Glutamatergic neuron (in vitro differentiated cells): Measurements from ENCODE around the gene SLC9A8. TPM values are rescaled to one million over a fixed set of nuclear protein-coding genes. Genes with fewer than 3 reads are reported as not detected.

Experiments used
- DNase-seq: peaks from one replicate; pipeline ENCODE4 v3.0.0; 2022
- H3K27ac Mint-ChIP-seq: one replicate; pipeline ENCODE4 v1.8.0; 2020; ENCODE audit warnings: mild to moderate bottlenecking, mixed read lengths, inconsistent platforms; ENCODE audit not compliant: unreplicated experiment
- H3K27me3 Mint-ChIP-seq: one replicate; pipeline ENCODE4 v1.8.0; 2020; ENCODE audit warnings: mild to moderate bottlenecking, moderate library complexity, mixed read lengths, inconsistent platforms; ENCODE audit not compliant: unreplicated experiment
- H3K36me3 Mint-ChIP-seq: one replicate; pipeline ENCODE4 v1.8.0; 2020; ENCODE audit warnings: mild to moderate bottlenecking, mixed read lengths, inconsistent platforms; ENCODE audit not compliant: unreplicated experiment
- H3K4me1 Mint-ChIP-seq: one replicate; pipeline ENCODE4 v1.8.0; 2020; ENCODE audit warnings: mild to moderate bottlenecking, low read depth, mixed read lengths, inconsistent platforms; ENCODE audit not compliant: unreplicated experiment
- H3K4me3 Mint-ChIP-seq: one replicate; pipeline ENCODE4 v1.8.0; 2020; ENCODE audit warnings: mild to moderate bottlenecking, mixed read lengths, inconsistent platforms; ENCODE audit not compliant: unreplicated experiment
- H3K9me3 Mint-ChIP-seq: one replicate; pipeline ENCODE4 v1.8.0; 2020; ENCODE audit warnings: mild to moderate bottlenecking, moderate library complexity, mixed read lengths, inconsistent platforms; ENCODE audit not compliant: unreplicated experiment
- total RNA-seq: library from RNA; stranded (reverse); fragmentation: NEBNext Ultra II Directional; extraction: Animal tissue kit (Norgen Biotek cat#: 25700); gene quantifications from one replicate; pipeline ENCODE4 v1.2.1, GENCODE V29; 2021; ENCODE audit not compliant: unreplicated experiment
- TF ChIP-seq, protein P1 (sequence below): fragments of 200-600 bp; sonication (generic); IDR thresholded peaks from one replicate; pipeline ENCODE4 v1.5.0; 2021; ENCODE audit not compliant: partially characterized antibody, unreplicated experiment

SLC9A8 gene
- total RNA-seq, 1 donor from 2014 or later, result 10.6 TPM

DNA sequence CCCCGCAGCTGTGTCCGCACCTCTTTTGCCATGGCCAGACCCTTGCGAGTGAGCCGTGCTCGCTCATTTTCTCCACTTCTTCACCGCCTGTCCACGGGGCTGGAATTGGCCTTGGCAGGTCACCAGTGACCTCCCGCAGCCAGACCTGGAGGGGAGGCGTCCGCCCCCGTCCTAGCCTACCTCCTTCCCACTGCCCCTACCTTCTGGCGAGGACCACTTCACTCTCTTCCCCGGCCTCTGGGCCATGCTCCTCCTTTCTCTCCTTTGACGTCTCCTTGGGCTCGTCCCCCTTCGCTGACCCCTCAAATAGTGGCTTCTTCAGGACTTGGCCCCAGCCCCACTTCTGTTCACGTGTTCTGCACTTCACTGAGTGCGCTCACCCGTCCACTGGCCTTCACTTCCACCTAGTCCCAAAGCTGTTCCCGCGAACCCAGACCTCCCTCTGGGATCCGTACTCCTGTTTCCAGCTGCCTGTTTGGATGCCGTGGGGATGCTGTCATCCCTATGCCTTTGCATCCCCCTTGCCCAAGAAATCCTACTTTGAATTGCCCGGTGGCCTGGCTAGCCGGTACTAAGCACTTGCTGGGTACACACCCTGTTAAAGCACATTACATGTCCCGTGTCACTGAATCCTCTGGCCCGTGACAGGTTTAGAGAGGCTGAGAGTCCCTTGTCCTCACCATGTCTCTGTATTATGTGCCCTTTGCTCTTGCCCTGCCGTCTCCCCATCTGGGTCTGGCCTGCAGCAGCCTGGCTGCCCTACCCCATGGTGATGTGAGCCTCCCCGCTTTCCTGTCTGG lies 69.7 kb downstream of the SLC9A8 start:
- Mint-ChIP-seq H3K4me1 (peaks cover 8% of the 10 kb centered on the region), H3K36me3 (no peaks in the 10 kb centered on the region), H3K27me3 (no peaks in the 10 kb centered on the region), H3K27ac (no peak overlapping the region), H3K9me3 (no peaks in the 10 kb centered on the region), H3K4me3 (peak overlapping the region; percentile 18)
- DNase-seq, result no peak
- TF ChIP-seq, protein P1, sequence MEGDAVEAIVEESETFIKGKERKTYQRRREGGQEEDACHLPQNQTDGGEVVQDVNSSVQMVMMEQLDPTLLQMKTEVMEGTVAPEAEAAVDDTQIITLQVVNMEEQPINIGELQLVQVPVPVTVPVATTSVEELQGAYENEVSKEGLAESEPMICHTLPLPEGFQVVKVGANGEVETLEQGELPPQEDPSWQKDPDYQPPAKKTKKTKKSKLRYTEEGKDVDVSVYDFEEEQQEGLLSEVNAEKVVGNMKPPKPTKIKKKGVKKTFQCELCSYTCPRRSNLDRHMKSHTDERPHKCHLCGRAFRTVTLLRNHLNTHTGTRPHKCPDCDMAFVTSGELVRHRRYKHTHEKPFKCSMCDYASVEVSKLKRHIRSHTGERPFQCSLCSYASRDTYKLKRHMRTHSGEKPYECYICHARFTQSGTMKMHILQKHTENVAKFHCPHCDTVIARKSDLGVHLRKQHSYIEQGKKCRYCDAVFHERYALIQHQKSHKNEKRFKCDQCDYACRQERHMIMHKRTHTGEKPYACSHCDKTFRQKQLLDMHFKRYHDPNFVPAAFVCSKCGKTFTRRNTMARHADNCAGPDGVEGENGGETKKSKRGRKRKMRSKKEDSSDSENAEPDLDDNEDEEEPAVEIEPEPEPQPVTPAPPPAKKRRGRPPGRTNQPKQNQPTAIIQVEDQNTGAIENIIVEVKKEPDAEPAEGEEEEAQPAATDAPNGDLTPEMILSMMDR, result no peak

DNA sequence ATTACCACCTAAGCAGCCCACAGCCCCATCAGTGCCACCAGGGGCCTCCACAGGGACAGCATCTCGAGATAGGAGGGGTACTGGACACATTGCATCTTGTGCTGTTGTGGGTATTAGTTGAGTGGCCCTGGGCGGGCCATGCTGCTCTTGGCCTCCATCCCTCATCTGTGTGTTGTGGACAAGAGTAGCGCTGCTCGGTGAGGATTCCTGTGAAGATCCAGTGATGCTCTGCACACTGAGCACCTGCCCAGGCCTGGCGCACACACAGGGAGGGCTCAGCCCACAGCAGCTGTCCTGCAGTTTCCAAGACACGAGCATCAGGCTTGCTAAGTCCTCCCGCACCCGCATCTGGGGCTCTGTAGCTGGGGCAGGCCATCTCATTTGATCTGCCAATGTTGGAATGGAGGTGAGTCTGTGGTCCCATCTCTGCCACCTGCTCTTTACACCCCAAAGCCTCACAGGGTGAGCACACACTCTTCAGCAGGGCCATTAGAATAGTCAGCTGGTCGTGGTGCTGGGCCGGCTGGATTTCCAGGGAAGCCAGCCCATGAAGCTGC lies 70.7 kb downstream of the SLC9A8 start:
- DNase-seq, result no peak
- Mint-ChIP-seq H3K4me1 (peaks cover 12% of the 10 kb centered on the region), H3K4me3 (no peak overlapping the region), H3K27me3 (peaks cover 1% of the 10 kb centered on the region), H3K9me3 (peaks cover under 1% of the 10 kb centered on the region), H3K27ac (no peak overlapping the region), H3K36me3 (no peaks in the 10 kb centered on the region)
- TF ChIP-seq, protein P1, result no peak

DNA sequence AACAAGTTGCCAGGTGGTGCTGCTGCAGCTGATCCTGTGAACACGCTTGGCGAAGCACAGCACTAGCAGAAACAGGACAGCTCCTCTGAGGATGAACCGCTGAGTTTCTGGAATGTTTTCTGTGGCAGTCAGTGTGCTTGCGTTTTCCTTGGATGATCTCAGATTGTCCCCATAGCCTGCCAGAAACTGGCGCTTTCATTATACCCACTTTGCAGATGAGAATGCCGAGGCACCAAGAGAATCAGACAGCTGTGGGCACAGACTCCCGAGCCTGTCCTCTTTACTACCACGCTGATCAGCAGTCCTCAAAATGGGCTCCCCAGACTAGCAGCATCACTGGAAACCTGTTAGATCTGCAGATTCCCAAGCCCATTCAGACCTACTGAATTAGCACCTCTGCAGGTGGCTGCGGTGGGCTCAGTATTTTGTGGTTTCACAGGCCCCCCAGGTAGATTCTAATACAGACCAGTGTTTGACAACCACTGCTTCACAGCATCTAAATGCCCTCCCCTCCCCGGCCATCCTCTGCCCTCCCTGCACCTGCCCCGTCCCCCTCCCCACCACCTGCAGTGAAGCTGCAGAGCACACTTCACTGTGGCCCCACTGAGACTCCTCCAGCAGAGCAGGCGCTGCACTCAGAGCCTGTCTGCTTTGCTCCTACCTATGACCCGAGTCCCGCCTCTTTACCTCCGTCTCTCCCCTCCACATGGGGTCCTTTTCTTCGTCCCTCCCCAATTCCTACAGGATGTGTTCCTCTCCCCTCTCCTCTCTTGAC lies 73.1 kb downstream of the SLC9A8 start:
- no peak for DNase-seq
- peaks cover 3% of the 10 kb centered on the region for H3K27me3 Mint-ChIP-seq
- peaks cover 4% of the 10 kb centered on the region for H3K9me3 Mint-ChIP-seq
- H3K27ac Mint-ChIP-seq, result no peak overlapping the region
- H3K4me3 Mint-ChIP-seq, result no peak overlapping the region
- TF ChIP-seq, protein P1, result no peak
- H3K4me1 Mint-ChIP-seq, result peaks cover 17% of the 10 kb centered on the region
- H3K36me3 Mint-ChIP-seq, result no peaks in the 10 kb centered on the region

DNA sequence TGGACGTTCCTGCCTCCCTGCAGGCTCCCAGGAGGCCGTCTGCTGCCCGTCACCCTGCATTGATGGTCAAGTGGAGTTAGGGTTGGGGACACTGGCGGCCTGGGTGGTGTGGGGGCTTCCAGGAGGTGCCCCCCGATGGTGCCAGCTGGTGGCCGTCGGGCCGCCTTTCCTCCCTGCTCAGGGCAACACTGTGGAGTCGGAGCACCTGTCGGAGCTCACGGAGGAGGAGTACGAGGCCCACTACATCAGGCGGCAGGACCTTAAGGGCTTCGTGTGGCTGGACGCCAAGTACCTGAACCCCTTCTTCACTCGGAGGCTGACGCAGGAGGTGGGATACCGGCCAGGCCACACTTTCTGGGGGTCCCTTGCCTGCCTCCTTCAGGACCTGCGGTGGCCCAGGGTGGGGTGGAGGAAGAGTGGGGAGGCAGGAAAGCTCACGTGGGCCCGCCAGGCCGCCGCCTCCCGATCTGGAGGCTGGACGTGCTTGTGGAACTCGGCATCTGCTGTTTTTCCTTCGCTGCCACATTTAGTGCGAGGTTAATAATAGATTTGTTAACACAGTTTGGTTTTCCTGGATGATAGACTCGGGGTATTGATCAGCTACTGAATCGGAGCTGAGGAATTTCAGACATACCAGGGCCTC lies 74.1 kb downstream of the SLC9A8 start:
- Mint-ChIP-seq H3K4me3 (no peak overlapping the region), H3K36me3 (no peaks in the 10 kb centered on the region), H3K27ac (no peak overlapping the region), H3K9me3 (peaks cover 4% of the 10 kb centered on the region), H3K27me3 (peaks cover 3% of the 10 kb centered on the region), H3K4me1 (peaks cover 17% of the 10 kb centered on the region)
- no peak for DNase-seq
- TF ChIP-seq, protein P1, result no peak
